ENCODE data around the gene ADAM8. TPM values are rescaled to one million over a fixed set of nuclear protein-coding genes. Genes with fewer than 3 reads are reported as not detected.
A peak's percentile ranks its signal among the peaks of the same experiment; 100 is the strongest.

Gene ADAM8
- total RNA-seq, 4 donors from 2014 or later: 2.3 to 21.3 (median 13.7) TPM

- DNase-seq: no peak
- peaks cover 0 to 28% (median 14%) of the 10 kb centered on the region in 4 donors for H3K4me1 ChIP-seq
- no peaks in the 10 kb centered on the region for H3K36me3 ChIP-seq
- H3K9me3 ChIP-seq: no peaks in the 10 kb centered on the region
- in situ Hi-C loops (cut with MboI; ENCODE audit: low pct_ligation_motif_present in 1 of 4, low pct_unique_long_range_greater_than_20kb in 1 of 4, low sequenced_read_pairs in 3 of 4) (no loop called here), intact Hi-C loops (cut with DNase I; ENCODE audit: low total_unique reads) (no loop called here)
- TF ChIP-seq POLR2AphosphoS5 (IDR thresholded peaks at IDR 0.05) (no peak), CTCF (IDR thresholded peaks at IDR 0.05) (no peak), POLR2A (IDR thresholded peaks at IDR 0.05) (no peak), EP300 (IDR thresholded peaks at IDR 0.05; ENCODE audit: low read depth) (no peak)
- H3K27me3 ChIP-seq: peaks cover 94% of the 10 kb centered on the region
- H3K27ac ChIP-seq: no peak overlapping the region
- H3K4me3 ChIP-seq: no peak overlapping the region
- 53 to 59% methylated on average over 3 to 11 of the region's 11 CpGs for WGBS, 2 donors (ENCODE audit: low coverage in 1 of 2)
These were observed 44.6 kb downstream of the ADAM8 start for GRCh38 chr10:133231946-133232574.

- no peaks in the 10 kb centered on the region for H3K9me3 ChIP-seq
- peaks cover 93% of the 10 kb centered on the region for H3K27me3 ChIP-seq
- no peaks in the 10 kb centered on the region for H3K36me3 ChIP-seq
- peaks cover 0 to 21% (median 8%) of the 10 kb centered on the region in 4 donors for H3K4me1 ChIP-seq
- no peak for DNase-seq
- in situ Hi-C loops (cut with MboI; ENCODE audit: low pct_ligation_motif_present in 1 of 4, low pct_unique_long_range_greater_than_20kb in 1 of 4, low sequenced_read_pairs in 3 of 4): no loop called here
- 32% methylated on average over 44 of the region's 44 CpGs; no CpG with 5 or more reads in 1 of the 2 donors for WGBS, 2 donors (ENCODE audit: low coverage in 1 of 2)
- H3K4me3 ChIP-seq: no peak overlapping the region
- no peak for TF ChIP-seq CTCF (IDR thresholded peaks at IDR 0.05)
- no peak for TF ChIP-seq EP300 (IDR thresholded peaks at IDR 0.05; ENCODE audit: low read depth)
- no peak for TF ChIP-seq POLR2AphosphoS5 (IDR thresholded peaks at IDR 0.05)
- TF ChIP-seq POLR2A (IDR thresholded peaks at IDR 0.05): no peak
- intact Hi-C loops (cut with DNase I; ENCODE audit: low total_unique reads): no loop called here
- no peak overlapping the region for H3K27ac ChIP-seq
These were observed 45.3 kb downstream of the ADAM8 start for GRCh38 chr10:133231244-133231945.

- intact Hi-C loops (cut with DNase I; ENCODE audit: low total_unique reads) (no loop called here), in situ Hi-C loops (cut with MboI; ENCODE audit: low pct_ligation_motif_present in 1 of 4, low pct_unique_long_range_greater_than_20kb in 1 of 4, low sequenced_read_pairs in 3 of 4) (no loop called here)
- H3K27ac ChIP-seq: no peak overlapping the region
- no peaks in the 10 kb centered on the region for H3K9me3 ChIP-seq
- H3K36me3 ChIP-seq: no peaks in the 10 kb centered on the region
- 8% methylated on average over 54 of the region's 122 CpGs; no CpG with 5 or more reads in 1 of the 2 donors for WGBS, 2 donors (ENCODE audit: low coverage in 1 of 2)
- peaks cover 0 to 13% (median 4%) of the 10 kb centered on the region in 4 donors for H3K4me1 ChIP-seq
- peak; percentile 25 for DNase-seq
- H3K4me3 ChIP-seq: peak overlapping the region in 1 of 4 donors; percentile 21
- H3K27me3 ChIP-seq: peaks cover 85% of the 10 kb centered on the region
- TF ChIP-seq CTCF (IDR thresholded peaks at IDR 0.05) (no peak), POLR2AphosphoS5 (IDR thresholded peaks at IDR 0.05) (no peak), EP300 (IDR thresholded peaks at IDR 0.05; ENCODE audit: low read depth) (no peak), POLR2A (IDR thresholded peaks at IDR 0.05) (no peak)
These were observed 46.1 kb downstream of the ADAM8 start for GRCh38 chr10:133230387-133231195.

GRCh38 chr10:133230044-133230361 is 46.7 kb downstream of the ADAM8 start, which contains the start of gene UTF1:
UTF1 (plus strand) TSS chr10:133230217; CDS start chr10:133230289, 72 bp downstream.
- Histone ChIP-seq H3K27ac (no peak within 1 kb of the TSS), H3K36me3 (no peaks in the 10 kb centered on the region), H3K4me3 (peak within 1 kb of the TSS in 1 of 4 donors; percentile 21), H3K9me3 (no peaks in the 10 kb centered on the region), H3K4me1 (peaks cover 0 to 9% (median 4%) of the 10 kb centered on the region in 4 donors), H3K27me3 (peaks cover 83% of the 10 kb centered on the region)
- DNase-seq: no peak
- 9% methylated on average over 29 of the region's 49 CpGs; no CpG with 5 or more reads in 1 of the 2 donors for WGBS, 2 donors (ENCODE audit: low coverage in 1 of 2)
- intact Hi-C loops (cut with DNase I; ENCODE audit: low total_unique reads) (no loop called here), in situ Hi-C loops (cut with MboI; ENCODE audit: low pct_ligation_motif_present in 1 of 4, low pct_unique_long_range_greater_than_20kb in 1 of 4, low sequenced_read_pairs in 3 of 4) (no loop called here)
- TF ChIP-seq POLR2A (IDR thresholded peaks at IDR 0.05): no peak
- no peak for TF ChIP-seq POLR2AphosphoS5 (IDR thresholded peaks at IDR 0.05)
- no peak for TF ChIP-seq EP300 (IDR thresholded peaks at IDR 0.05; ENCODE audit: low read depth)
- TF ChIP-seq CTCF (IDR thresholded peaks at IDR 0.05): no peak
